Raji (cell line): Measurements from ENCODE around the gene ADRA2C.

Experiments used
- POLR2A ChIP-seq: IDR thresholded peaks from 2 replicates; pipeline ENCODE4 v1.6.1; 2011; ENCODE audit warnings: low read depth, low read length, control low read depth; ENCODE audit not compliant: insufficient read depth

ADRA2C gene

DNA sequence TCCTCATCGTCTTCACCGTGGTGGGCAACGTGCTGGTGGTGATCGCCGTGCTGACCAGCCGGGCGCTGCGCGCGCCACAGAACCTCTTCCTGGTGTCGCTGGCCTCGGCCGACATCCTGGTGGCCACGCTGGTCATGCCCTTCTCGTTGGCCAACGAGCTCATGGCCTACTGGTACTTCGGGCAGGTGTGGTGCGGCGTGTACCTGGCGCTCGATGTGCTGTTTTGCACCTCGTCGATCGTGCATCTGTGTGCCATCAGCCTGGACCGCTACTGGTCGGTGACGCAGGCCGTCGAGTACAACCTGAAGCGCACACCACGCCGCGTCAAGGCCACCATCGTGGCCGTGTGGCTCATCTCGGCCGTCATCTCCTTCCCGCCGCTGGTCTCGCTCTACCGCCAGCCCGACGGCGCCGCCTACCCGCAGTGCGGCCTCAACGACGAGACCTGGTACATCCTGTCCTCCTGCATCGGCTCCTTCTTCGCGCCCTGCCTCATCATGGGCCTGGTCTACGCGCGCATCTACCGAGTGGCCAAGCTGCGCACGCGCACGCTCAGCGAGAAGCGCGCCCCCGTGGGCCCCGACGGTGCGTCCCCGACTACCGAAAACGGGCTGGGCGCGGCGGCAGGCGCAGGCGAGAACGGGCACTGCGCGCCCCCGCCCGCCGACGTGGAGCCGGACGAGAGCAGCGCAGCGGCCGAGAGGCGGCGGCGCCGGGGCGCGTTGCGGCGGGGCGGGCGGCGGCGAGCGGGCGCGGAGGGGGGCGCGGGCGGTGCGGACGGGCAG lies 792 bp downstream of the ADRA2C start:
- no peak for TF ChIP-seq POLR2A

- TF ChIP-seq POLR2A, result no peak
These were observed 1.5 kb downstream of the ADRA2C start for GRCh38 chr4:3767570-3768288.

GRCh38 chr4:3768842-3769641 lies 2.9 kb downstream of the ADRA2C start:
- no peak for TF ChIP-seq POLR2A

- TF ChIP-seq POLR2A, result no peak
These were observed 3.5 kb downstream of the ADRA2C start for GRCh38 chr4:3769642-3770184.

- no peak for TF ChIP-seq POLR2A
These were observed 4.4 kb downstream of the ADRA2C start for GRCh38 chr4:3770323-3771163.

DNA sequence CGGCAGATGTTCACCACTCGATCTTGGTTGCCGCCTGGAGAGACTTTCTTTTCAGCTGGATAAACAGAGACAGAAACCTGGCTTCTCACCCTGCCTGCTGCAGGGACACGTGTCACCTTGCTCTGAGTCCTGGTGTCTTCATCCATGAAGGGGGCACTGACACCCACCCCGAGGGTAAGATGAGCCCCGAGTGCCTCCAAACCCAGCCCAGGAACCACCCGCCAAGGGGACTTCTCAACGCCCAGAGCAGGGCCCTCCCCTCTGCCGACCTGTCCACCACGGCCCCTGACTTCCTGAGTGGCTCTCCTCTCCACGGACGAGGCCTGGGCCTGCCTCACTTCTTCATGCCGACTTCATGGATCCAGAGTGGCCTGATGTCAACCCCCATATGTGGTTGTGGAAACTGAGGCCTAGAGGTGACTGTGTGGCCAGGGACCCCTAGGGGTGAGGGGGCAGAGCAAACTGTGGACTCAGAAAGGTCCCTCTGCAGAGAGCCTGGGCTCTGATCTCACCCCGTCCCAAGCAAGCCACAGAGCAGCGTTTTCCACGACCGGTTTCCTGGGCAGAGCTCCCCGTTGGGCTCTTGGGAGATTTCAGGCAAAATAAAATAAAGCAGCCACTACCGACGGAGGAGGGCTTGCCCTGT lies 5.1 kb downstream of the ADRA2C start:
- no peak for TF ChIP-seq POLR2A

DNA sequence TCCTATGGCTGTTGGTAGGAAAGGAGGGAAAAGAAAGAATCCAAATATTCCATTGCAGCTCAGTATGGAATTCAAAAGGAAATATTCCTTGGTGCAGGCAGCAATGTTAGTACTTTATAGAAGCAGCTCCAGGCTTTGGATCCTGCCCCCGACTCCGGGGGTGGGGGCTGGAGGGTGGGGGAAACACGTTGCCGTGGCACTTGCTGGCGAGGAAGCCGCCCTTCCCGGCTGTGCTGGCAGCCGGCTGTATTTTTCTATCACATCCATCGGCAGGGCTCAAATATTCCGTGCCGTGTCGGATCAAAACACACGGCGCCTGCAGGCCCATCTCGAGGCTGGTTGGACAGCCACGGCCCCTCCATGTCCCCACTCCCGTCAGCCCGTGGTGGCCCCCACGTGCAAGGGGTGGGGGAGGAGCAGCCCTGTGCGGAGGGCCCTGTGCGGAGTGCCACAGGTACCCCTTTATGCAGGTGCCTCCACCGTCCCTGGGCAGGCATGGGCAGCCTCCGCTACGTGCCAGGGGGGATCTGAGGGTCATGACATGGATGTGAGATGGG lies 5.8 kb downstream of the ADRA2C start:
- TF ChIP-seq POLR2A, result no peak

DNA sequence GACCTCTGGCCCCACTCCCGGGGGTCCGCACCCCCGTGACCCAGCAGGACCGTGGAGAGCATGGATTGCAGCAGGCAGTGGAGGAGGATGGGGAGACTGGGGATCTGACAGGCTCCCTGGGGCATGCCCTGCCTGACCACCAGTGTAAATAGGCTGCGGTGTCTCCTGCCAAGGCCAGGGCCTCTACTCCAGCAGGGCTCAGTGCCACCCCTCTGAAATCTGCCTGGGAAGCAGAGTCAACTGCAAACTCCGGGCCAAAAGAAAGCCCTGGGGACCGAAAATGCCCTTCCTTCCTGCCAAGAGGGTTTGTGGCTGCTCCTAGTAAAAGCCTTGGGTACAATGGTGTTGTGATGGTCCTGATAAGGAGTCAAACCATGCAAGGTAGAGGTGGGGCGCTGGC lies 6.4 kb downstream of the ADRA2C start:
- TF ChIP-seq POLR2A, result no peak

GRCh38 chr4:3773552-3774001 lies 7.4 kb downstream of the ADRA2C start:
- TF ChIP-seq POLR2A, result no peak

DNA sequence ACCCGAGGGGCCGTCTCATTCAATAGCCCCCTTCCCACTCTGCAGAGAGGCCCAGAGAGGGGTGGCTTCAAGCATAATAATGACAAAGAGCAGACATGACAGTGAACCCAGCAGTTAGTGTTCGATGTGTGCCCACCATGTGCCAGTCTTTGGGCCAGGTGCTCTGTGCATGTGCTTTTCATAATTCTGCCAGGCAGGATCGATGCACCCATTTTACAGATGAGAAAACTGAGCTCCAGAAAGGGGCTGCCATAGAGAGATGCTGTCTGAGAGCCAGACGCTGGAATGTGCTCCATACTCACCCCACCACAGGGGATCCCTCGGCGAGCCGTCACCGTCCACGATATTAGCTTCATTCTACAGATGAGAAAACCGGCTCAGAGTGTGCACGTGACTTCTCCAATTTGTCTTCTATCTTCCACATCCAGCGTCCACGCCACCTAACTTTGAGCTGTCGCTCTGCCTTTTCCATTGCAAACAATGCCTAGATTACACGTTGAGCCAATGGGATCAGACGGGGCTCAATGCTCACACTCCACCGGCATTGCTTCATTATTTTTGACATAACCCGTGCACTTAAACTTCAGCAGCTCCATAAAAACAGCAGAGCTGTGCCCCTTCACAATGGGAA lies 8.2 kb downstream of the ADRA2C start:
- TF ChIP-seq POLR2A, result no peak

GRCh38 chr4:3775005-3775404 lies 8.8 kb downstream of the ADRA2C start:
- no peak for TF ChIP-seq POLR2A

- TF ChIP-seq POLR2A, result no peak
These were observed 9.4 kb downstream of the ADRA2C start for GRCh38 chr4:3775576-3775975.
